Ramos (cell line): ENCODE measurements around the gene TMEM40.
"Not testable (repeated sequence)": the region's sequence is repeated elsewhere in the genome, so short reads cannot be mapped to it uniquely, and the experiment has no call there.

ENCODE experiments used
- in situ Hi-C: fragments of 300-500 bp; cut with MboI; formaldehyde crosslinking; loops from one replicate; pipeline ENCODE4 v1.14.3; 2022; ENCODE audit warnings: low sequenced_read_pairs; ENCODE audit not compliant: unreplicated experiment

The TMEM40 gene

GRCh38 chr3:12722226-12722625, 36.8 kb downstream of the TMEM40 start:
- in situ Hi-C loops: no loop called here

- in situ Hi-C loops: no loop called here
Measured at GRCh38 chr3:12719984-12720898, 38.8 kb downstream of the TMEM40 start.

GRCh38 chr3:12719541-12719940, 39.5 kb downstream of the TMEM40 start:
- in situ Hi-C loops: no loop called here

- in situ Hi-C loops: no loop called here
Measured at GRCh38 chr3:12716605-12717151, 42.4 kb downstream of the TMEM40 start.

- in situ Hi-C loops: no loop called here
Measured at GRCh38 chr3:12714278-12714677, 44.8 kb downstream of the TMEM40 start.

- in situ Hi-C loops: no loop called here
Measured at GRCh38 chr3:12710062-12710461, 49.0 kb downstream of the TMEM40 start.

GRCh38 chr3:12709334-12709733, 49.7 kb downstream of the TMEM40 start:
- in situ Hi-C loops: no loop called here

- in situ Hi-C loops: no loop called here
Measured at GRCh38 chr3:12708584-12709192, 50.4 kb downstream of the TMEM40 start.

- in situ Hi-C loops: no loop called here
Measured at GRCh38 chr3:12707449-12707848, 51.6 kb downstream of the TMEM40 start.

GRCh38 chr3:12706504-12707253, 52.4 kb downstream of the TMEM40 start:
- in situ Hi-C loops: no loop called here

GRCh38 chr3:12705981-12706380, 53.1 kb downstream of the TMEM40 start:
- in situ Hi-C loops: no loop called here

GRCh38 chr3:12705374-12705926, 53.6 kb downstream of the TMEM40 start:
- in situ Hi-C loops: no loop called here

GRCh38 chr3:12702501-12702900, 56.6 kb downstream of the TMEM40 start:
- in situ Hi-C loops: no loop called here

- in situ Hi-C loops: not testable (repeated sequence)
Measured at GRCh38 chr3:12701601-12702000, 57.5 kb downstream of the TMEM40 start.

GRCh38 chr3:12700800-12701199, 58.3 kb downstream of the TMEM40 start:
- in situ Hi-C loops: no loop called here

GRCh38 chr3:12695916-12696315, 63.1 kb downstream of the TMEM40 start:
- in situ Hi-C loops: no loop called here

GRCh38 chr3:12695112-12695511, 63.9 kb downstream of the TMEM40 start:
- in situ Hi-C loops: no loop called here

- in situ Hi-C loops: no loop called here
Measured at GRCh38 chr3:12692444-12692843, 66.6 kb downstream of the TMEM40 start.

GRCh38 chr3:12689997-12690711, 68.9 kb downstream of the TMEM40 start:
- in situ Hi-C loops: no loop called here

GRCh38 chr3:12687948-12688347, 71.1 kb downstream of the TMEM40 start:
- in situ Hi-C loops: no loop called here
